ENCODE results near the gene PCNX2. TPM values are rescaled to one million over a fixed set of nuclear protein-coding genes. Genes with fewer than 3 reads are reported as not detected.

PCNX2 gene
- total and polyA plus RNA-seq, 2 of the 8 experiments (the other 6 are each of a cell fraction or from before 2014, with no cell fraction given), result 46.1 to 57.6 TPM

DNA sequence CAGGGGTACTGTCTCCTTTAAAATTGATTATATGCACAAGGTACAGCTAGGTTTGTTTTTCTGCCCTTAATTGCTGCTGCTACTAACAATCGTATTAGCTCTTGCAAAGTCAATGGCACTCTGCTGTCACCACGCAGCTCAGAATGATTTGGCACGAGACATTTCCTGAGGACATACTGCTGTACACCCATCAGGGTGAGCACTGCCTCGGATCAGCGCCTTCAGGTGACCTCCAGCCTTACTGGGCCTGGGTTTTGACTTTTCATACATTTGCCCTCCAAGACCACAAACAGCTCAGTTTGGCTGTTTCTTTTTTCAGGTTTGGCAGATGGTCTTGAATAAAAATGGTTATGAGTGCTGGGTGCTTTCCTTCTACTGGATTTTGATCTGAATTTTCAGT lies 234.3 kb downstream of the PCNX2 start:
- H3K23me2 ChIP-seq (ENCODE audit: low read depth, low read length), result no peaks in the 10 kb centered on the region
- H3K27me3 ChIP-seq (replicated peaks in 1 of 4; ENCODE audit: control insufficient read depth in 3 of 4, extremely low read depth in 1 of 4, insufficient read depth in 3 of 4, low read length in 3 of 4), result no peaks in the 10 kb centered on the region
- TF ChIP-seq MAFK (IDR thresholded peaks at IDR 0.05; ENCODE audit: low read depth, low read length) (no peak), TCF12 (IDR thresholded peaks at IDR 0.05; ENCODE audit: low read depth, low read length) (no peak), FOSL1 (IDR thresholded peaks at IDR 0.05; ENCODE audit: insufficient read depth, low read depth, low read length) (no peak), RAD21 (IDR thresholded peaks at IDR 0.05 in 1 of 2, conservative IDR thresholded peaks at IDR 0.05 in 1 of 2; ENCODE audit: low read depth in 2 of 2, low read length in 2 of 2) (no peak), SP4 (IDR thresholded peaks at IDR 0.05; ENCODE audit: low read length) (no peak), ZNF274 (IDR thresholded peaks at IDR 0.05; ENCODE audit: borderline replicate concordance, extremely low read depth, low read length) (no peak), TAF1 (IDR thresholded peaks at IDR 0.05; ENCODE audit: low read depth, low read length) (no peak), POLR2AphosphoS5 (IDR thresholded peaks at IDR 0.05; ENCODE audit: low read depth, low read length) (no peak)
- no peaks in the 10 kb centered on the region for H3K79me2 ChIP-seq (ENCODE audit: control insufficient read depth in 1 of 2, insufficient read depth in 2 of 2, low read length in 2 of 2)
- H4K5ac ChIP-seq (ENCODE audit: insufficient read length, low read depth, low read length), result no peak overlapping the region
- no peak overlapping the region for H2BK20ac ChIP-seq (ENCODE audit: low read length)
- no peak overlapping the region for H2BK5ac ChIP-seq (ENCODE audit: low read depth, low read length)
- H2BK15ac ChIP-seq (ENCODE audit: low read length), result no peak overlapping the region
- no peak overlapping the region for H3K9ac ChIP-seq (replicated peaks in 1 of 4; ENCODE audit: extremely low read depth in 1 of 4, low read depth in 3 of 4, low read length in 3 of 4)
- no peak overlapping the region for H3K27ac ChIP-seq (ENCODE audit: low read depth, low read length)
- H4K8ac ChIP-seq (ENCODE audit: extremely low read depth, insufficient read depth, low read length), result no peak overlapping the region
- no peaks in the 10 kb centered on the region; a peak in 3 of 8 replicates for H3K36me3 ChIP-seq (ENCODE audit: control insufficient read depth in 2 of 4, insufficient read depth in 4 of 4, low read length in 3 of 4)
- H3K4me3 ChIP-seq (ENCODE audit: extremely low read depth in 1 of 4, insufficient read depth in 2 of 4, low read depth in 3 of 4, low read length in 4 of 4), result no peak overlapping the region
- H3K56ac ChIP-seq (replicated peaks; ENCODE audit: insufficient read length, low read depth, low read length), result no peak overlapping the region
- H3K79me1 ChIP-seq (ENCODE audit: low read depth, low read length), result no peaks in the 10 kb centered on the region
- H2BK120ac ChIP-seq (replicated peaks; ENCODE audit: low read depth, low read length), result no peak overlapping the region
- CTCF ChIA-PET (ENCODE audit: partially characterized antibody), result no interaction called here
- H2AFZ ChIP-seq (ENCODE audit: low read length), result no peak overlapping the region
- H3K23ac ChIP-seq (ENCODE audit: insufficient read length), result no peak overlapping the region
- peaks cover 0 to 4% (median 0%) of the 10 kb centered on the region in 4 experiments; a peak in 1 of 7 replicates for H3K4me1 ChIP-seq (replicated peaks in 1 of 4; ENCODE audit: control insufficient read depth in 3 of 4, insufficient read depth in 4 of 4, low read length in 3 of 4)
- H2AK5ac ChIP-seq (ENCODE audit: low read depth, low read length), result no peak overlapping the region
- H3K4ac ChIP-seq (replicated peaks; ENCODE audit: insufficient read length, low read depth, low read length), result no peak overlapping the region
- no peaks in the 10 kb centered on the region for H3K9me3 ChIP-seq (ENCODE audit: insufficient read depth in 2 of 2, low read depth in 1 of 2, low read length in 1 of 2)
- 77% methylated on average over 5 of the region's 5 CpGs; no CpG with 5 or more reads in 1 of the 2 experiments for WGBS, 2 experiments (ENCODE audit: extremely low coverage in 1 of 2, insufficient coverage in 1 of 2, insufficient read length in 1 of 2, insufficient replicate concordance in 2 of 2, low coverage in 1 of 2, low lambda C conversion rate in 2 of 2, missing lambda C conversion rate in 1 of 2)
- no peak overlapping the region for H3K4me2 ChIP-seq (ENCODE audit: insufficient read depth in 1 of 2, low read depth in 2 of 2, low read length in 2 of 2)
- H3K18ac ChIP-seq (ENCODE audit: extremely low read depth, low read length), result no peak overlapping the region
- H2BK12ac ChIP-seq (ENCODE audit: low read depth, low read length), result no peak overlapping the region
- H3K14ac ChIP-seq (ENCODE audit: insufficient read length), result no peak overlapping the region
- H4K20me1 ChIP-seq (replicated peaks in 1 of 2; ENCODE audit: control insufficient read depth in 1 of 2, insufficient read depth in 2 of 2, low read length in 2 of 2), result peaks cover 0 to 3% of the 10 kb centered on the region in 2 experiments
- FAIRE-seq (no peak), DNase-seq (ENCODE audit: low read depth in 1 of 2, low spot score in 2 of 2) (no peak)
- POLR2A ChIA-PET (ENCODE audit: partially characterized antibody), result no interaction called here
- no peak overlapping the region for H4K91ac ChIP-seq (replicated peaks; ENCODE audit: insufficient read length, low read length)
